Limb (tissue), 2 donors: ENCODE measurements around the gene CDON.
A peak's percentile ranks its signal among the peaks of the same experiment; 100 is the strongest.

Experiments
- DNase-seq, 2 donors: peaks; one replicate each; pipeline ENCODE4 v3.0.0-alpha.2; 2016; ENCODE audit errors: extremely low spot score in 2 of 2

Gene CDON

GRCh38 chr11:126083829-126084607 lies 21.4 kb upstream of the CDON start:
- peak in 1 of 2 donors; percentile 49 for DNase-seq

- DNase-seq: peak in 1 of 2 donors; percentile 63
These were observed 19.8 kb upstream of the CDON start for GRCh38 chr11:126082251-126083109.

GRCh38 chr11:126081915-126082250 lies 19.2 kb upstream of the CDON start:
- DNase-seq: no peak

- no peak for DNase-seq
These were observed 17.7 kb upstream of the CDON start for GRCh38 chr11:126080161-126080941.

GRCh38 chr11:126079621-126080124 lies 17.0 kb upstream of the CDON start:
- no peak for DNase-seq

- DNase-seq: no peak
These were observed 14.0 kb upstream of the CDON start for GRCh38 chr11:126076641-126077040.

GRCh38 chr11:126072801-126073594 lies 10.3 kb upstream of the CDON start:
- DNase-seq: no peak

- DNase-seq: no peak
These were observed 9.6 kb upstream of the CDON start for GRCh38 chr11:126072141-126072741.

GRCh38 chr11:126063507-126063852 lies 814 bp upstream of the CDON start:
- no peak for DNase-seq

- peak in 1 of 2 donors; percentile 58 for DNase-seq
These were observed 673 bp downstream of the CDON start for GRCh38 chr11:126061707-126062678.

GRCh38 chr11:126060757-126061171 lies 1.9 kb downstream of the CDON start:
- DNase-seq: peak in 1 of 2 donors; percentile 79

- peak; percentile 66 to 72 for DNase-seq
These were observed 3.4 kb downstream of the CDON start for GRCh38 chr11:126059238-126059781.

GRCh38 chr11:126058105-126058874 lies 4.4 kb downstream of the CDON start:
- no peak for DNase-seq

GRCh38 chr11:126054882-126055281 lies 7.8 kb downstream of the CDON start:
- DNase-seq: no peak

GRCh38 chr11:126054408-126054807 lies 8.3 kb downstream of the CDON start:
- no peak for DNase-seq

- DNase-seq: no peak
These were observed 9.0 kb downstream of the CDON start for GRCh38 chr11:126053415-126054286.

GRCh38 chr11:126051117-126051516 lies 11.5 kb downstream of the CDON start:
- no peak for DNase-seq
